Transverse colon (tissue), 3 donors: ENCODE measurements around the gene RNF44.

Experiments used
- EP300 ChIP-seq: sonication (generic); formaldehyde crosslinking; IDR thresholded peaks from one replicate; pipeline ENCODE4 v1.6.1; 2017; ENCODE audit warnings: antibody characterized with exemption, low read depth
- POLR2A ChIP-seq: fragments of 450-650 bp; IDR thresholded peaks from one replicate; pipeline ENCODE4 v1.6.1; 2016; ENCODE audit warnings: antibody characterized with exemption, mild to moderate bottlenecking, moderate library complexity
- TF ChIP-seq, protein P1 (sequence below), 5 experiments: fragments of 200-600 bp in 3 of 5; fragments of 450-650 bp in 2 of 5; sonication (generic) in 3 of 5; IDR thresholded peaks; 1 replicate in 2 of 5; 2 replicates in 3 of 5; pipeline ENCODE4 v1.5.1; 2016 to 2017; ENCODE audit warnings: antibody characterized with exemption in 5 of 5, inconsistent platforms in 3 of 5, mild to moderate bottlenecking in 2 of 5, moderate library complexity in 1 of 5

DNA sequence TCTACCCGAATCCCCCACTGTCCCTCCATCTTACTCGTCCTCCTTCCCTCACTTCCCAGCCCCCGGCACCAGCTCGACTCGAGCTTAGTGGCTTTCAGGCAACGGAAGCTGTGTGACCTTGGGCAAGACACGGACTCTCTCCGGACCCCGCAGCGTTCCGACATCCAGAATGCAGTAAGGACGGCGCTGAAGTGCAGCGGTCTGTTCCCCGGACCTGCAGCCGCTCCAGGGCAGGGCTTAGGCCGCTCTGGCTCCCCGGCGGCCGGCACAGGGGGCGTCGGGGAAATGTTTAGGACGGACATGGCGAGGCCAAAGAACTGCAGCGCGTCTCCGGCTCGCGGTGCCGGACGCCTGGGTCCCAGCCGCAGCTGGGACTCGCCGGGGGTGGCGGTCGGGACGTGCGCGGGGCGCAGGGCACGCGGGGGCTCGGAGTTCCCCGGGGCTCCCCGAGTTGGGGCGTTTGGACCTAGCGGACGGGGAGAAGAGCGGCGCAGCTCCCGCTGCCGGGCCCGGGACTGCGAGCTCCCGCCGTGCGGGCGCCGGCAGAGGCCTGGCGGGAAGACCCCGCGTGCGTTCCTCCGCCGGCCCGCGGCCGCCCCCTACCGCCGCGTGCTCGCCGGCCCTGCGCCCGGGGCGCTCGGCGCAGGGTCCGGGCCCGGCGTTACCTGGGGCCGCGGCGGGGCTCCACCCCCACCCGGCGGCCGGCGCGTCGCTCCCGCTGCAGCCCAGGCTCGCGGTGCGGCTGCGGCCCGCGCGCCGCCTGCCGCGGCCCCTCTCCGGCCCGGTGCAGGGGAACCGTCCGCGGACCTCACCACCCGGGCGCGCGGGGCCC, 5.6 kb upstream of the RNF44 start:
- TF ChIP-seq, protein P1, sequence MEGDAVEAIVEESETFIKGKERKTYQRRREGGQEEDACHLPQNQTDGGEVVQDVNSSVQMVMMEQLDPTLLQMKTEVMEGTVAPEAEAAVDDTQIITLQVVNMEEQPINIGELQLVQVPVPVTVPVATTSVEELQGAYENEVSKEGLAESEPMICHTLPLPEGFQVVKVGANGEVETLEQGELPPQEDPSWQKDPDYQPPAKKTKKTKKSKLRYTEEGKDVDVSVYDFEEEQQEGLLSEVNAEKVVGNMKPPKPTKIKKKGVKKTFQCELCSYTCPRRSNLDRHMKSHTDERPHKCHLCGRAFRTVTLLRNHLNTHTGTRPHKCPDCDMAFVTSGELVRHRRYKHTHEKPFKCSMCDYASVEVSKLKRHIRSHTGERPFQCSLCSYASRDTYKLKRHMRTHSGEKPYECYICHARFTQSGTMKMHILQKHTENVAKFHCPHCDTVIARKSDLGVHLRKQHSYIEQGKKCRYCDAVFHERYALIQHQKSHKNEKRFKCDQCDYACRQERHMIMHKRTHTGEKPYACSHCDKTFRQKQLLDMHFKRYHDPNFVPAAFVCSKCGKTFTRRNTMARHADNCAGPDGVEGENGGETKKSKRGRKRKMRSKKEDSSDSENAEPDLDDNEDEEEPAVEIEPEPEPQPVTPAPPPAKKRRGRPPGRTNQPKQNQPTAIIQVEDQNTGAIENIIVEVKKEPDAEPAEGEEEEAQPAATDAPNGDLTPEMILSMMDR (IDR thresholded peaks at IDR 0.05) = peak in 2 of 5 experiments; percentile 5 to 14
- TF ChIP-seq POLR2A = peak; percentile 67
- no peak for TF ChIP-seq EP300
